Stimulated activated CD4-positive, alpha-beta T cell treated with anti-CD3 and anti-CD28 coated beads, Interleukin-1b, Interleukin-23, amount 100 ng/mL, for 4 hours (primary cell): ENCODE results near the gene CRELD1.

Source experiments
- DNase-seq, 2 donors: peaks; one replicate each; pipeline ENCODE4 v3.0.0-alpha.2; 2020; ENCODE audit warnings: low read depth in 2 of 2

CRELD1 gene

DNA sequence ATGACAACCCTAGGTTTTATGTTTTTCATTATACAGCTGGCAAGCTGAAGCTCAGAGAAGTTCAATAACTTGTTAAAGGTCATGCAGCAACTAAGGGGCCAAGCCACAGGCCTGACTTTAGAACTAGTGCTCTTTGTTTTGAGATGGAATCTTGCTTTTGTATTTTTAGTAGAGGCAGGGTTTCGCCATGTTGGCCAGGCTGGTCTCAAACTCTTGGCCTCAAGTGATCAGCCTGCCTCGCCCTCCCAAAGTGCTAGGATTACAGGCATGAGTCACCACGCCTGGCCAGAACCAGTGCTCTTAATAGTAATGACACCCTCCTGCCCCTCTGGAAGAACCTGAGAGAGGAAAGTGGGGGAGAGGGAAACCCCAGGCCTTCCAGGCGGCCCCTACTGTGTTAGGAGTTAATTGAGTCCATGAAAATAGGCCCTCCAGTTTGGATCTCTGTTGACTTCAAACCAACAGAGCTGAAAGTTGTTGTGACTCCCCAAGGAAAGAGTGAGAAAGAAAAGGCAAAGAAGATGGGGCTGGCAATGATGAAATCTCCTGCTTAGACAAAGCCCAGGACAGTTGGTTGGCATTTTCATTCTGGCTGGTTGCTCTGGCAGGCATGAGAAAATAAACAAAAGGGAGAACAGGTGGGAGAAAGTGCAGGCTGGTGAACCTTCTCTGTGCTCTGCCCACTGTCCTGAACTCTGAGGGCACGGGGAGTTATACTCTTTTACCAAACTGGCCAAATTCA lies 22.1 kb downstream of the CRELD1 start:
- no peak for DNase-seq

DNA sequence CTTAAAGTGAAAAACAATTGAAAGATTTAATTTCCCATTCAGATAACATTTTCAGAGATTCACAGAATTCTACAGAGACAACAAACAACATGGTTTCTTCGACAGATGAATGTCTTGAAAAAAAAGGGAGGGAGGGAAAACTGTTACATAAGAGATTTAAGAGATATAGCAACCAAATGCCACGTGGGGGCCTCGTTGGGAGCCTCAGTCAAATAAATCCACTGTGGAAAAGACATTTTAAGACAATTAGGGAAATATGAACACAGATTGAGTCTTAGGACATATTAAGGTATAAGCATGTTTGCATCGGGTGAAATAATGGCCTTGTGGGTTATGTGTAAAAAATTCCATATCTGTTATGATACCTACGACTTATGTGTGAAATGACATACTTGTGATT lies 23.6 kb downstream of the CRELD1 start:
- no peak for DNase-seq

DNA sequence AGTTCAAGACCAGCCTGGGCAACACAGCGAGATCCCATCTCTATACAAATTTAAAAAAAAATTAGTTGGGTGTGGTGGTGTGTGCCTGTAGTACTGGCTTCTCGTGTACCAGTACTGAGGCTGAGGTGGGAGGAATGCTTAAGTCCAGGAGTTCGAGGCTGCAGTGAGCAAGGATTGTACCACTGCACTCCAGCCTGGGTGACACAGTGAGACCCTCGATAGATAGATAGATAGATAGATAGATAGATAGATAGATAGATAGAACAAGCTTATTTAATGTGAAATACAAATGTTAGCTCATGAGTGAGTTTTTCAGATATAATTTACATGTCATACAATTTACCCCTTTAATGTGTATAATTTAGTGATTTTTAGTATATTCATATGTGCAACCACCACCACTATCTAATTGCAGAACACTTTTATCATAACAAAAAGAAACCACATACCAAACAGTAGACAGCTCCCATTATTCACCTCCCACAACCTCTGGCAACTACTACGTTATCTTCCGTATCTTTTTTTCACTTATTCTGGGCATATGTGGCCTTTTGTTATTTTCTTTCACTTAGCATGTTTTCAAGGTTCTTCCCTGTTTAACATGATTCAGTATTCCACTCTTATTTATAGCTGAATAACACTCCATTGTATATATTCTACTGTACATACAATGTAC lies 31.7 kb downstream of the CRELD1 start:
- DNase-seq, result no peak

- DNase-seq, result no peak
Measured at GRCh38 chr3:9966841-9967240, 33.2 kb downstream of the CRELD1 start.

DNA sequence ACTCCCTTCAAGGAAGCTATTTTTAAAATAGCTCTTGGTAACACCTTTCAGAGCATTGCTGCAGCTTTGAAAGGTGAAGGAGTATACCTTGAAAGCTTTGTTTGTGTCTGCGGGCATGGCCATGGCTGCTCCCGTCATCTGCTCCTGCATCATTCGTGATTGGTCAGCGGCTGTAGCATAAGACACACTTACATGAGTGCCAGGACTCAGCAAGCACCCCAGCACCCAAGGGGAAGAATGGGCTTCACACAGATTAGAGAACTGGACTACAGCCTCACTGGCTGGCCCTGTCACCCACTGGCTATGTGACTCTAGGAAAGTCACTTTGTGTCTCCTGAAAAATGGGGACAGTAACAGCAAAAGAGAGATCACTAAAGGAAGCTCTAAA lies 36.0 kb downstream of the CRELD1 start:
- DNase-seq, result no peak

- no peak for DNase-seq
Measured at GRCh38 chr3:9970020-9970652, 36.5 kb downstream of the CRELD1 start.

DNA sequence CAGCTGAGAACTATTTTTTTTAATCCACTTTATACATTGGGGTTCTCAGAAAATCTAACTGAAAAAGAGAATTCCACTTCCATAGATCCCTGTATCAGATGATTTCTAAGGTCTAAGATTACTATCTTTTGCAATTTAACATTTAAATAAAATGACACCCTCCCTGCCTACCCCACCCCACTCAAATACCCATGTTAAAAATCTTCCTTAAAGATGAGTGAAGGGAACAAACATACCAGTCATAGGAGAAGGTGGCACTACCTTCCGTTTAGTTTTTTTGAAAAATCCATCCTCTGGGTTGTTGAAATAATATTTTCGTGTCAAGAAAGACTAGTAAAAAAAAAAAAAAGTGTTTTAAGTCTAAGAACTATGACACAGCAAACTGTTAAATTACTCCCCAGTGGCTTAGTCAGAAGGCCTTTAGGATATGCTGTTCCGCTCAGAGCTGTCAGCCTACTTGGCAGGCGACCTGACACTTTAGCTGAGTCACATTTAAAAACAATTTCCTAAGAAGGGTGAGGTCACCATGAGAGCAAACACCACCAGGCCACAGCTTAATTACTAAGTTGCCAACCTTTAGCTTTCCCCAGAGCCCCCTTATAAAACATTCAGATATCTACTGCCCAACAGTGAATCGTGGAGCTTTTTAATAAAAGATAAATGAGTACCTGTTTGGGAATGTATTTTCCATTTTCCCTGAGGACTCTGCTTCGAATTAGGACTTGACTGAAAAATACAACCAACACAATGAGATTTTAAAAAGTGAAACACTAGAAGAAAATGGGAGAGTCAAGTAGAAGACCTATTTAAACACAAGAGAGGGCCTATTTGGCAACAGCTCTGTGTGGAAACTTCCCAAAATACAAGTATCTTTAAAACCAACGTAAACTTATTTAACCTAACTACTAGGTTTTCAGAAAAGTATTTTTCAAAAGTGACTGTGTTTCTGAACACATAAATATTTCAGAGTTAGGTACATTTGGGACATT lies 43.4 kb downstream of the CRELD1 start:
- no peak for DNase-seq

DNA sequence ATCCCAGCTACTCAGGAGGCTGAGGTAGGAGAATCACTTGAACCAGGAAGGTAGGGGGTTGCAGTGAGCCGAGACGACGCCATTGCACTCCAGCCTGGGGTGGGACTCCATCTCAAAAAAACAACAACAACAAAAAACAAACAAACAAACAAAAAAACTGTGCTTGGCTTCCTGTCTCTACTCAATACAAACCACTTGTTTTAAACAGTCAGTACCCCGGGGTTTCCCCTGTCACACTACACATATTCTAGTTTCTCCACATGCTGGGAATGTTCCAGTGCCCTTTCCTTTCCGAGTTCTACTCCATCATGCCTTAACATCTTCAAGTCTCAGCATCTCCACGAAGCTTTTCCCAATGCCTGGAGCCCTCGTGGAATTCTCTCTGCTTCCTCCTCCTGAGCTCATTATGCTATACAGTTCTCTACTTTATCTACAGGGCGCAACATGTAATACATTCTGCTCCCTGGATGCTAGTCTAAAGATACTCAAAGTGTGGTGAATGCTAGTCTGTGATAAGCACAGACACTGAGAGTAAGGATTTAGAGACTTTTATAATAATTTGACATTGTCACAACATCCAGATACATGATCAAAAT lies 45.2 kb downstream of the CRELD1 start:
- DNase-seq, result no peak

DNA sequence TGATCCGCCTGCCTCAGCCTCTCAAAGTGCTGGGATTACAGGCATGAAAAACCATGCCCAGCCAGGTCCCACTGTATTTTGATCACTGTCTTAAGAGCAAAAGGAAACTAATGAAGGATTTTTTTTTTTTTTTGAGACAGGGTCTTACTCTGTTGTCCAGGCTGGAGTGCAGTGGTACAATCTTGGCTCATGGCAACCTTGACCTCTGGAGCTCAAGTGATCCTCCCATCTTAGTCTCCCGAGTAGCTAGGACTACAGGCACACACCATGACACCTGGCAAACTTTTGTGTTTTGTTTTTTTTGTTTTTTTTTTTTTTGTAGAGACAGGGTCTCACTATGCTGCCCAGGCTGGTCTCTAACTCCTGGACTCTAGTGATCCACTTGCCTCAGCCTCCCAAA lies 46.6 kb downstream of the CRELD1 start:
- no peak for DNase-seq

DNA sequence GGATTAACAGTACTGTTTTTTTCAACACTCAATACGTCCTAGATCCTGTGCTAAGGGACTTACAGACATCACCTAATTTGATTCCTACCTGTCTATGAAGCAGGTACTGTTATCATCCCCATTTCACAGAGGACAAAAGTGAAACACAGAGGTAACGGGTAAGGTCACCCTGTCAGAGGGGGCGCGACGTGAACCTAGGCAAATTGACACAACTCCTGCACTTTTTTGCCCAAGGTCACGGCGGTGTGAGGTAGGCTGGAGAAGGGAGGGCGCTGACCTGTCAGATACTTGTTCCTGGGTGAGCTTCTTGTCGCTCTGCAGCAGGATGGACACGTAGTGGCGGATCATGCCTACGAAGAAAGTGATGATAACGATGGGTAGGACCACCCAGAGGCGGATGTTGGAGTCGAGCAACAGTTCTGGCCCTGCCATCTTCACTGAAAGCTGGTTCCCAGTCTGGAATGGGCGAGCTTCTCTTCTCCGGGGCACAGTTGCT lies 52.6 kb downstream of the CRELD1 start:
- DNase-seq, result no peak

GRCh38 chr3:9994086-9994844 lies 60.6 kb downstream of the CRELD1 start:
- DNase-seq, result no peak
